Measurements from ENCODE around the gene FGFBP2. TPM values are rescaled to one million over a fixed set of nuclear protein-coding genes. Genes with fewer than 3 reads are reported as not detected.

FGFBP2 gene
- total RNA-seq, 1 experiment from 2014 or later, result 0.25 TPM

DNA sequence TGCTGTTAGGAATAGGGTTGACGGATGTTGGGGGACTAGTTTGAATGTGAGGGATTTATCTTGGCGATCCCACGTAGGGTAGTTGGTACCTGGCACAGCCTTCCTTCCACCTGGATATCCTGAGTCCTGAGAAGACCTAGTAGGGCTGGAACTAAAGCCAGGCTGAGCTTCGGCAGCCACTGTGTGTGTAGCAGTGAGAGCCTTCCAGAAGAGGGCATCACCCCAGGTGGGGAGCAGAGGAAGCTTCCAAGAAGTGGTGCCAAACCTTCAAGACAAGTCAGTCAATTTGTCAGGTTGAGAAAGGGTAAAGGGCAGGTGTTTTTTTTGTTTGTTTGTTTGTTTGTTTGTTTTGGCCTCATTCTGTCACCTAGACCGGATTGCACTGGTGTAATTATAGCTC, 1.2 kb upstream of the FGFBP2 start:
- Histone ChIP-seq H3K36me3 (ENCODE audit: control insufficient read depth, insufficient read depth, low read length) (no peaks in the 10 kb centered on the region), H3K9me3 (0 out of 2 replicates have a peak, but pooled peaks cover 3% of the 10 kb centered on the region), H3K27me3 (replicated peaks; ENCODE audit: control insufficient read depth, insufficient read depth, low read length) (no peaks in the 10 kb centered on the region), H3K4me3 (ENCODE audit: low read depth, low read length) (no peak overlapping the region), H3K4me1 (no peaks in the 10 kb centered on the region)
- H3K27me3 Mint-ChIP-seq (ENCODE audit: insufficient read depth, unreplicated experiment), result no peaks in the 10 kb centered on the region
- no TSS peak for BruUV-seq (replicated peaks)
- H3K4me3 Mint-ChIP-seq (ENCODE audit: unreplicated experiment), result no peak overlapping the region
- no peaks in the 10 kb centered on the region for H3K4me1 Mint-ChIP-seq (ENCODE audit: low read depth, unreplicated experiment)
- POLR2A ChIA-PET, result interaction anchor here (0.7 kb wide), 1 partner anchor 302 kb away, joined by 3 read pairs; no protein-coding TSS in a partner anchor
- H3K9me3 Mint-ChIP-seq (ENCODE audit: unreplicated experiment), result peaks cover 15% of the 10 kb centered on the region
- CTCF ChIA-PET, result interaction anchor here (0.6 to 1.8 kb wide), 5 partner anchors 37 to 301 kb away, joined by 3 to 9 read pairs (median 6); no protein-coding TSS in a partner anchor
- TF ChIP-seq, protein P1, sequence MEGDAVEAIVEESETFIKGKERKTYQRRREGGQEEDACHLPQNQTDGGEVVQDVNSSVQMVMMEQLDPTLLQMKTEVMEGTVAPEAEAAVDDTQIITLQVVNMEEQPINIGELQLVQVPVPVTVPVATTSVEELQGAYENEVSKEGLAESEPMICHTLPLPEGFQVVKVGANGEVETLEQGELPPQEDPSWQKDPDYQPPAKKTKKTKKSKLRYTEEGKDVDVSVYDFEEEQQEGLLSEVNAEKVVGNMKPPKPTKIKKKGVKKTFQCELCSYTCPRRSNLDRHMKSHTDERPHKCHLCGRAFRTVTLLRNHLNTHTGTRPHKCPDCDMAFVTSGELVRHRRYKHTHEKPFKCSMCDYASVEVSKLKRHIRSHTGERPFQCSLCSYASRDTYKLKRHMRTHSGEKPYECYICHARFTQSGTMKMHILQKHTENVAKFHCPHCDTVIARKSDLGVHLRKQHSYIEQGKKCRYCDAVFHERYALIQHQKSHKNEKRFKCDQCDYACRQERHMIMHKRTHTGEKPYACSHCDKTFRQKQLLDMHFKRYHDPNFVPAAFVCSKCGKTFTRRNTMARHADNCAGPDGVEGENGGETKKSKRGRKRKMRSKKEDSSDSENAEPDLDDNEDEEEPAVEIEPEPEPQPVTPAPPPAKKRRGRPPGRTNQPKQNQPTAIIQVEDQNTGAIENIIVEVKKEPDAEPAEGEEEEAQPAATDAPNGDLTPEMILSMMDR (IDR thresholded peaks at IDR 0.05; ENCODE audit: insufficient read depth in 1 of 2, low read depth in 1 of 2, low read length in 1 of 2, severe bottlenecking in 1 of 2, unreplicated experiment in 1 of 2), result no peak
- DNase-seq, result peak in 1 of 2 experiments; percentile 32
- no peak overlapping the region for H3K27ac Mint-ChIP-seq (ENCODE audit: unreplicated experiment)
- H3K36me3 Mint-ChIP-seq (ENCODE audit: insufficient read depth, unreplicated experiment), result peaks cover 48% of the 10 kb centered on the region
- intact Hi-C loops (cut with micrococcal nuclease; ENCODE audit: unreplicated experiment), result no loop called here

DNA sequence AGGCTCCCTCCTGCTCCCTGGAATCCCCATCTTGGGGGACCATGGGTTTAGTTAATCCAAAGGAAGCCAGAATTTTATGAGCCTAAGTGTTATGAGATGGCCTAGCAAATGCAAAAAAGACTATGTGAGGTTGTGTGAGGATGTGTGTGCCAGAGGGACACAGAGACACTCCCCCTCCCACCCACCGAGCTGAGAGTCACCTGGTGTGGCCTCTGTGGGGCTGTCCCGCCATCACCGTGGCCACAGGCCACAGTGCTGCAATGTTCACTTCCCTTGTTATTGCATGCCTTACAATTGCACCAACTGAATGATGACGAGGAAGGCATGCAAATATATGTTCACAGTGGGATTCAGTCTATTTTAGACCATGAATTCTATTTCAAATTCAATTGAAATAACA, 601 bp upstream of the FGFBP2 start:
- TF ChIP-seq, protein P1 (IDR thresholded peaks at IDR 0.05; ENCODE audit: insufficient read depth in 1 of 2, low read depth in 1 of 2, low read length in 1 of 2, severe bottlenecking in 1 of 2, unreplicated experiment in 1 of 2), result no peak
- DNase-seq, result no peak
- Mint-ChIP-seq H3K9me3 (ENCODE audit: unreplicated experiment) (peaks cover 15% of the 10 kb centered on the region), H3K27me3 (ENCODE audit: insufficient read depth, unreplicated experiment) (no peaks in the 10 kb centered on the region), H3K4me3 (ENCODE audit: unreplicated experiment) (no peak overlapping the region), H3K36me3 (ENCODE audit: insufficient read depth, unreplicated experiment) (peaks cover 43% of the 10 kb centered on the region), H3K27ac (ENCODE audit: unreplicated experiment) (no peak overlapping the region), H3K4me1 (ENCODE audit: low read depth, unreplicated experiment) (no peaks in the 10 kb centered on the region)
- Histone ChIP-seq H3K4me1 (no peaks in the 10 kb centered on the region), H3K9me3 (0 out of 2 replicates have a peak, but pooled peaks cover 3% of the 10 kb centered on the region), H3K36me3 (ENCODE audit: control insufficient read depth, insufficient read depth, low read length) (no peaks in the 10 kb centered on the region), H3K4me3 (ENCODE audit: low read depth, low read length) (no peak overlapping the region), H3K27me3 (replicated peaks; ENCODE audit: control insufficient read depth, insufficient read depth, low read length) (no peaks in the 10 kb centered on the region)
- BruUV-seq (replicated peaks), result no TSS peak
- CTCF ChIA-PET, result interaction anchor here (0.6 to 1.8 kb wide), 4 partner anchors 39 to 301 kb away, joined by 3 to 9 read pairs (median 6); no protein-coding TSS in a partner anchor
- intact Hi-C loops (cut with micrococcal nuclease; ENCODE audit: unreplicated experiment), result loop anchor here (1.0 kb wide), 2 partner anchors 38 to 301 kb away; no protein-coding TSS in a partner anchor
- POLR2A ChIA-PET, result no interaction called here

DNA sequence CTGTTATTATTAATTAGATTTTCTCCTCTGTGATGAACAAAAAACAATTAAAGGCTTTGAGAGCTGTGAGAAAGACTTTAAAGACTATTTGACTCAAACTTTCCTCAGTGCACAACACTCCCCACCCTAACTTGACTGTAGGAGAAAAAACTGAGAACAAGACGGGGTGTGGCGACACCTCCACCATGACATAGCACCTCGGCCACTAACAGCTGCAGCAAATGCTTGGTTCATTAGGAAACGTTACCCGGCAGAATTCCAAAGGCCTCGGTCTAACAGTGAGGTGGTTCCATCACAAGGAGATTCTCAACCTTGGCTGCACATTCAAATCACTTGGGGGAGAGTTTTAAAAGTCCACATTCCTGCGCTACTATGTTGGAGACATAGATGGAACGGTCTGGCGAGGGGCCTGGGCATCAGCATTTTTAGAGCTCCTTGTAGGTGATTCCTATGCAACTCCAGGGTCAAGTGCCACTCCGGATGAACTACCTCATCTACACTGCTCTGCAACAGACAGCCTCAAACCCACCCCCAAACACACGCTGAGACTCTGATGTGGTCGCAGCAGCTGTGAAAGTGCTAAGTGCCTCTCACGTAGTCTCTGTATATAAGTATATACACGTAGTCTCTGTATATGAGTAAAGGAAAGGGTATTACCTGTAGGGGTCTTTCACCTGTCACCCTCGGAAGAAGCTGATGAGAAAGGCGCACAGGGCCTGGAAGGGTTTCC, 1.0 kb downstream of the FGFBP2 start:
- ChIA-PET POLR2A (no interaction called here), CTCF (no interaction called here)
- Mint-ChIP-seq H3K27ac (ENCODE audit: unreplicated experiment) (no peak overlapping the region), H3K36me3 (ENCODE audit: insufficient read depth, unreplicated experiment) (peaks cover 29% of the 10 kb centered on the region), H3K4me3 (ENCODE audit: unreplicated experiment) (no peak overlapping the region), H3K4me1 (ENCODE audit: low read depth, unreplicated experiment) (no peaks in the 10 kb centered on the region), H3K9me3 (ENCODE audit: unreplicated experiment) (peaks cover 11% of the 10 kb centered on the region), H3K27me3 (ENCODE audit: insufficient read depth, unreplicated experiment) (no peaks in the 10 kb centered on the region)
- no TSS peak for BruUV-seq (replicated peaks)
- H3K4me1 ChIP-seq, result no peaks in the 10 kb centered on the region
- DNase-seq, result no peak
- H3K27me3 ChIP-seq (replicated peaks; ENCODE audit: control insufficient read depth, insufficient read depth, low read length), result no peaks in the 10 kb centered on the region
- intact Hi-C loops (cut with micrococcal nuclease; ENCODE audit: unreplicated experiment), result no loop called here
- no peak overlapping the region for H3K4me3 ChIP-seq (ENCODE audit: low read depth, low read length)
- no peaks in the 10 kb centered on the region for H3K36me3 ChIP-seq (ENCODE audit: control insufficient read depth, insufficient read depth, low read length)
- 0 out of 2 replicates have a peak, but pooled peaks cover 3% of the 10 kb centered on the region for H3K9me3 ChIP-seq
- TF ChIP-seq, protein P1 (IDR thresholded peaks at IDR 0.05; ENCODE audit: insufficient read depth in 1 of 2, low read depth in 1 of 2, low read length in 1 of 2, severe bottlenecking in 1 of 2, unreplicated experiment in 1 of 2), result no peak
